ENCODE measurements around the gene CSRNP3.

GRCh38 chr2:165568361-165568760 is 98.9 kb downstream of the CSRNP3 start:
- TF ChIP-seq POLR2AphosphoS5 (IDR thresholded peaks at IDR 0.05; ENCODE audit: low read depth, low read length) = no peak
- TF ChIP-seq REST (IDR thresholded peaks at IDR 0.05; ENCODE audit: insufficient read depth in 1 of 2, low read depth in 2 of 2, low read length in 2 of 2) = no peak
- no peak for TF ChIP-seq SIN3A (IDR thresholded peaks at IDR 0.05; ENCODE audit: borderline replicate concordance, insufficient read depth, low read length)
- TF ChIP-seq TAF1 (IDR thresholded peaks at IDR 0.05; ENCODE audit: borderline replicate concordance, insufficient read depth, low read length) = no peak
